ENCODE results near the gene LIMCH1. TPM values are rescaled to one million over a fixed set of nuclear protein-coding genes. Genes with fewer than 3 reads are reported as not detected.

The LIMCH1 gene
- total RNA-seq, 1 donor from 2014 or later = not detected

GRCh38 chr4:41517747-41518146 is 20.2 kb upstream of the LIMCH1 start:
- H3K36me3 Mint-ChIP-seq (ENCODE audit: low read depth) = no peaks in the 10 kb centered on the region
- no peak for ATAC-seq (ENCODE audit: low read depth)
- H3K27me3 Mint-ChIP-seq = no peaks in the 10 kb centered on the region
- H3K9me3 Mint-ChIP-seq = no peaks in the 10 kb centered on the region
- intact Hi-C loops (cut with micrococcal nuclease) = no loop called here
- H3K4me1 Mint-ChIP-seq = no peaks in the 10 kb centered on the region
- POLR2A ChIA-PET = no interaction called here
- no peak for TF ChIP-seq CTCF (IDR thresholded peaks at IDR 0.05)
- DNase-seq = no peak
- no peak overlapping the region for H3K27ac Mint-ChIP-seq
- H3K4me3 Mint-ChIP-seq = no peak overlapping the region
- CTCF ChIA-PET = no interaction called here

GRCh38 chr4:41524425-41524824 is 13.5 kb upstream of the LIMCH1 start:
- ChIA-PET CTCF (no interaction called here), POLR2A (no interaction called here)
- Mint-ChIP-seq H3K36me3 (ENCODE audit: low read depth) (no peaks in the 10 kb centered on the region), H3K27ac (no peak overlapping the region), H3K9me3 (no peaks in the 10 kb centered on the region), H3K4me1 (no peaks in the 10 kb centered on the region), H3K4me3 (no peak overlapping the region), H3K27me3 (peaks cover 3% of the 10 kb centered on the region)
- intact Hi-C loops (cut with micrococcal nuclease) = no loop called here
- ATAC-seq (ENCODE audit: low read depth) = no peak
- TF ChIP-seq CTCF (IDR thresholded peaks at IDR 0.05) = no peak
- no peak for DNase-seq

- CTCF ChIA-PET = no interaction called here
Observed at GRCh38 chr4:41525129-41525528, 12.8 kb upstream of the LIMCH1 start.

GRCh38 chr4:41526628-41527027 is 11.3 kb upstream of the LIMCH1 start:
- Mint-ChIP-seq H3K27me3 (peaks cover 3% of the 10 kb centered on the region), H3K27ac (no peak overlapping the region), H3K36me3 (ENCODE audit: low read depth) (no peaks in the 10 kb centered on the region), H3K4me3 (no peak overlapping the region), H3K9me3 (no peaks in the 10 kb centered on the region), H3K4me1 (no peaks in the 10 kb centered on the region)
- intact Hi-C loops (cut with micrococcal nuclease) = no loop called here
- DNase-seq (no peak), ATAC-seq (ENCODE audit: low read depth) (no peak)
- TF ChIP-seq CTCF (IDR thresholded peaks at IDR 0.05) = no peak
- POLR2A ChIA-PET = no interaction called here
- CTCF ChIA-PET = no interaction called here

More at GRCh38 chr4:41525129-41525528, 12.8 kb upstream of the LIMCH1 start:
- no peaks in the 10 kb centered on the region for H3K9me3 Mint-ChIP-seq
- H3K36me3 Mint-ChIP-seq (ENCODE audit: low read depth) = no peaks in the 10 kb centered on the region
- POLR2A ChIA-PET = no interaction called here
- no peaks in the 10 kb centered on the region for H3K4me1 Mint-ChIP-seq
- intact Hi-C loops (cut with micrococcal nuclease) = no loop called here
- H3K27ac Mint-ChIP-seq = no peak overlapping the region
- TF ChIP-seq CTCF (IDR thresholded peaks at IDR 0.05) = no peak
- DNase-seq (no peak), ATAC-seq (ENCODE audit: low read depth) (no peak)
- peaks cover 3% of the 10 kb centered on the region for H3K27me3 Mint-ChIP-seq
- no peak overlapping the region for H3K4me3 Mint-ChIP-seq

- Mint-ChIP-seq H3K36me3 (ENCODE audit: low read depth) (no peaks in the 10 kb centered on the region), H3K4me1 (no peaks in the 10 kb centered on the region), H3K27ac (no peak overlapping the region), H3K9me3 (no peaks in the 10 kb centered on the region), H3K27me3 (peaks cover 3% of the 10 kb centered on the region), H3K4me3 (no peak overlapping the region)
- CTCF ChIA-PET = no interaction called here
- POLR2A ChIA-PET = no interaction called here
- DNase-seq = no peak
- ATAC-seq (ENCODE audit: low read depth) = no peak
- intact Hi-C loops (cut with micrococcal nuclease) = no loop called here
- TF ChIP-seq CTCF (IDR thresholded peaks at IDR 0.05) = no peak
Observed at GRCh38 chr4:41528512-41529205, 9.3 kb upstream of the LIMCH1 start.
